Epidermal melanocyte (primary cell): ENCODE data around the gene CDADC1.

Source experiments
- DNase-seq: peaks from one replicate; pipeline ENCODE4 v3.0.0; 2011; ENCODE audit warnings: low spot score; ENCODE audit not compliant: insufficient read length

CDADC1 gene

DNA sequence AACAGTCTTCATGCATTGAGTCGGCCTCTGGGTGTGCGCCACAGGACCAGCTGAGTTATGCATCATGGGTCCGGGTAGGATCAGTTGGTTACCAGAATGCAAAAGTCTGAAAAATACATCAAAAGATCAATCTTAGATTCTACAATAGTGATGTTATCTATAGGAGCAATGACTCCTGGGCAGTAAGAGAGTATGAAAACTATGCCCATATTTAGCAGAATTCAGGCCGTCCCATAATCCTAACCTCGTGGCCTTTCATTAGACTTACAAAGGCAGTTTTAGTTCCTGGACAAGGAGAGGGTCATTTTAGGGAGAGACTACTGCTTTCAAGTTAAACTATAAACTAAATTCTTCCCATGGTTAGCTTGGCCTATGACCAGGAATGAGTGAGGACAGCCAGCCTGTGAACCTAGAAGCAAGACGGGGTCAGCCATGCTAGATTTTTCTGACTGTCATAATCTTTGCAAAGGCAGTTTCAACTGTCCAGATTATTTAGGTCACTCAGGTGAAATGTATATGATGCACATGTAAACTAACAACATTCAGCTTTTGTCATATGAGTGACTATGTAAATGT is 11.8 kb upstream of the CDADC1 start:
- DNase-seq, result no peak

DNA sequence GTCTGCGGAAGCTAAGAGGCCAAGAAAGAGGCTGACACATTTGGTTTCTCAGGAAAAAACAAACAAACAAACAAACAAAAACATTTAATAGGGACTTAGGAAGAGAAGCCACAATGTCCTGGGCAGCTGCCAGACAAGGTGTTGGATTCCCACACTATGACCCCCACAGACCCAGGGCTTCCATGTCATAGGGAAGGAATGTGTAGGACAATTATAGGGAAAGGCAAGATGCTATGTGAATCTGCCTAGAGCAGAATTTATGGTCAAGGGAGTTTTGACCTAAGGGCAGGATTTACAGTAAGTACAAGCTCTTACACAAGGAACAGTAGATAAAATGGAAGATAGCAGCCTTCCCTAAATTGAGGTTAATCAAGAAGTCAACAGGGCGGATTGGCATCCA is 9.1 kb upstream of the CDADC1 start:
- no peak for DNase-seq

DNA sequence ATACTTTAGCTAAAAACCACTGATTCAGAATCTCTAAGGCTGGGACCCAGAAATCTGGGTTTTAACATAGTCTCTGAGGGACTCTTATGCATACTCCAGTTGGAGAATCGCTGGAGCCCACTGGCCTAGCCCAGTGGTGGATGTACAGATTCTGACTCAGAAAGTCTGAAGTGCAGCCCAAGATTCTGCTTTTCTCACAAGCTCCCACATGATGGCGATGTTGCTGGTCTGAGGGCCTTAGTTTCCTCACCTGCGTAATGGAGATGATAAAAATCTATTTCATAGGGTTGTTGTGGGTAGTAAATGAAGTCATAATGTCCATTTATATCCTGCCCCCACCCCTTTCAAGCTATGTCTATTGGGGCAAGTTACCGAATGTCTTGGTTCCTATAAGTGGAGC is 7.7 kb upstream of the CDADC1 start:
- no peak for DNase-seq

DNA sequence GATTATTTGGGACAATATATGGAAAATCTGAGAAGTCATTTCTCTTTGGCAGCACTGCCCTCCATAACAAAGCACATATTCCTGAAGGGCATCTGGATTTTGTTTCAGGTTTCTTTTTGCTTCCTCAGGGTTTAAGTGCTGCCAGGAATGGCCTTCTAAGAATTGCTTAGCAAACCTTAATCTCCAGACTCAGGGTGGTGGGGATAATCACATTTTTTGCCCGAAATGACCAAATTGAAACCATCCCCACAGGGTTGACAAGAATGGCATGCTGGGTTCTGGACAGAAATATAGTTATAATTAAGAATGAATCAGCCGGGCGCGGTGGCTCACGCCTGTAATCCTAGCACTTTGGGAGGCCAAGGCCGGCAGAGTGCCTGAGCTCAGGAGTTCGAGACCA is 6.4 kb upstream of the CDADC1 start:
- DNase-seq, result no peak

DNA sequence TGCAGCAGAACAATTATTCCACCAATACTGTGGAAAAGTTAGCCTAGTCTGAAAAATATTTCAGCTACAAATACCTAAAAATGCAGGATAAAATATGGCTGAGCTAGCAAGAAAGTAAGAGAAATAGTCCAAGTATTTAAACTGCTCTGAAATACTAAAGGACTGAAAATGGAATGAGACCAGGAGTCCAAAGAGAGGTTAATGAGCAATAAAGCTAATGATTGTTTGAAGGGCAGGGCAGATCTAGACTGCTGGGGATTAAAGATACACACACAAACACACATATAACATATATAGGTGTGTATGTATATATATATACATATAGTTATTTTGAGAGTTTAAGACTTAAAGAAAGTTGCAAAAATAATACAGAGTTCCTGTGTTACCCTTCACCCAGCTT is 2.6 kb upstream of the CDADC1 start:
- DNase-seq, result no peak

DNA sequence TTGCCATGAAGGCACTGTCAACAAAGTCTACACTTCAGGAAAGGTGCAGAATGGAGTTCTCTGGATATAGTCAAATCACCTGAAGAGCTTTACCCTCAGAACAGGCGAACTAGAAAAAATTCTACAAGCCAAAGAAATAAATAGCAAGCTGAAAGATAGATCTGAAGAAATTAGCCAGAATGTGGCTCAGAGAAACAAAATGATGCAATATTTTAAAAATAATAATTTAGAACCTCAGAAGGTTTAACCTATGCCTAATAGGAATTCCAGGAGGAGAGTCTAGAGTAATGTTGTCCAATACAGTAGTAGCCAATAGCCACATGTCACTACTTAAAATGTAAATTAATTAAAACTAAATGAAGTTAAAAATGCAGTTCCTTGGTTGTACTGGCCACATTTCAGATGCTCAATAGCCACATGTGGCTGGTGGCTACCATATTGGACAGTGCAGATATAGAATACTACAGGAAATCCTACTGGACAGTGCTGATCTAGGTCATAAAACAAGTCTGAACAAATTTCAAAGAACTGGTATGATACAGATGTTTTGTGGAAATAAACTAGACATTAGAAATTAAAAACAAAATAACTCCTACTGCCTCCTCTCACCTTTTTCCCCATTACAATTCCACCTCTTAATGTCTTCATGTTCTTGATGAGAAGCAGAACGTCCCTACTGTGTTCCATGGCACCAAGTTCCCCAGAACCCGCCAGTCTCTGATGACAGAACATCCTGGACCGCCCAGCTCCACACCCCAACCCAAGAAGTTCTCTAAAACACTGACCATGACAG is 679 bp upstream of the CDADC1 start:
- no peak for DNase-seq

DNA sequence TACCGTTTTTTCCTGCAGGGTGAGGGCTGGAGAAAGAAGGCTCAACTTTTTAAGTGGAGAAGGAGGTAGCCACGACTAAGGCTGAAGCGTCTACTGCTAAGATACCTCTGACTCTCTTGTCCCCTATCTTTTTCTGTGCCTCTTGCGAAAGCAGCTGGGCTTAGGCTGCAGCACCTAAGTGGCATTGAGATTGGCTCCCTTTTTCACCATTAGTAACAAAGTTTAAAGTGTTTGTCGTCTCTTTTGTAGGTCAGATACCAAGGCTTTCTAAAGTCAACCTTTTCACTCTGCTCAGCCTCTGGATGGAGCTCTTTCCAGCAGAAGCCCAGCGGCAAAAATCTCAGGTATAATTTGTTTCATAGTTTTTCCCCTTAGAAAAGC is 887 bp downstream of the CDADC1 start:
- DNase-seq, result no peak

DNA sequence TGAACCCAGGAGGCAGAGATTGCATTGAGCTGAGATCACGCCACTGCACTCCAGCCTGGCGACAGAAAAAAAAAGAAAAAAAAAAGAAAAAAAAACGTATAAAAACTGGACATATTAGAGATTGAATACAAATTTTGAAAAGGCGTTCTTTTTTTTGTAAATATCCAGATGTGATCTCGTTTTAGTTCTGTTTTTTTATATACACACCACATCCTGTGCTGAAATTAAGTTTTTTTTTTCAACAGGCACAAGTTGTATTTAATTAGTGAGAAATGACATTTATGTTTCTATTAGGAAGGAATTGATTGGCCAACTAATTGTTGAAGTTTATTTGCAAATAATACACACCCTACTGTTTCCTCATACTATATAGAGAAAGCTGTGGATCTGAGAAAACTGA is 3.6 kb downstream of the CDADC1 start:
- no peak for DNase-seq

DNA sequence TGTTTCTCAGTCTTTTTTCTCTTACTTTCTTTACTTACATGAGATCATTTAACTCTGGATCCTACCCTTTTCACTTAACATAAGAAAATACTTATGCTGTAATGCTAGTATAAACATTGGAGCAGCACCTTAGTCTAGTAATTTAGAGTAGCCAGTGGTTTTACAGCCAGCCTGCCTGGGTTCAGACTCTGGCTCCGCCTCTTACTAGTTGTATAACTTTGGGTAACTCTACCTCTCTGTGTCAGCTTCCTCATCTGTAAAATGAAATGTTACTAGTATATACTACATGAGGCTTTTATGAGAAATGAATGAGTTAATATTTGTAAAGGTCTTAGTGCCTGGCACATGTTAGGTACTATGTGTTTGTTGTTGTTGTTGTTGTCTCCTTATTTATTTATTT is 5.6 kb downstream of the CDADC1 start:
- no peak for DNase-seq

DNA sequence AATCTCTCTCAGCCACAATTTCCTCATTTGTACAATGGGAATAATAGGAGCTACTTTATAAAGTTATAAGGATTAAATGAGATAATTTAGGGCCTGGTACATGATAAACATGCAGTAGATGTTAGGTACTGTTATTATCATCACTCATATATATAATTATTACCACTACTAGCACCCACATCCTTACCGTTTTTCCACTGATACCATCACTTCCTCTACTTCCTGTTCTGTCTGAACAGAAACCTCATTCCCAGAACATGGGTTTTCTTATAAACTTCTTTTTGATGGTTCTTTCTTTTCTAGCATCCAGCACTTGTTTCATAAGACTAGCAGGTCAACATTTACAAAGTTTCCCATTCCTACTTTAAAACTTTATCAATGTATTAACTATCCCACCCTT is 6.3 kb downstream of the CDADC1 start:
- DNase-seq, result no peak

DNA sequence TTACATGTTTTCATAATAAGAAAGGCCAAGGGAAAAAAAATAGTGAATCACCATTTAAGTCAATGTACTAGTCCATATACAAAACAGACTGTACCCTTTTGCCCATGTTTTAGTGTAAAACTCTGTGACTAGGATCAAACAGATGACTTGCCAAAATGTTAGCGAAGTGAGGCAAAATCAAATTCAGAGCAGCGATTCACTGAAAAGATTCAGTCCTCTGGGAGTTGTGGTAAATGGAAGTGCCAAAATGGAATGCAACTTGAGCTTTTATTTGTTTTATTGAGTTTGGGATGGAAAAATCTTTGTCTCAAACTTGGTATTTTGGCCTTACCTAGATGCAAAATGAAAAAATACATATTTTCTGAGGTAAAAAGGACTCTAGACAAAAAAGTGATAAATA is 9.1 kb downstream of the CDADC1 start:
- DNase-seq, result no peak

DNA sequence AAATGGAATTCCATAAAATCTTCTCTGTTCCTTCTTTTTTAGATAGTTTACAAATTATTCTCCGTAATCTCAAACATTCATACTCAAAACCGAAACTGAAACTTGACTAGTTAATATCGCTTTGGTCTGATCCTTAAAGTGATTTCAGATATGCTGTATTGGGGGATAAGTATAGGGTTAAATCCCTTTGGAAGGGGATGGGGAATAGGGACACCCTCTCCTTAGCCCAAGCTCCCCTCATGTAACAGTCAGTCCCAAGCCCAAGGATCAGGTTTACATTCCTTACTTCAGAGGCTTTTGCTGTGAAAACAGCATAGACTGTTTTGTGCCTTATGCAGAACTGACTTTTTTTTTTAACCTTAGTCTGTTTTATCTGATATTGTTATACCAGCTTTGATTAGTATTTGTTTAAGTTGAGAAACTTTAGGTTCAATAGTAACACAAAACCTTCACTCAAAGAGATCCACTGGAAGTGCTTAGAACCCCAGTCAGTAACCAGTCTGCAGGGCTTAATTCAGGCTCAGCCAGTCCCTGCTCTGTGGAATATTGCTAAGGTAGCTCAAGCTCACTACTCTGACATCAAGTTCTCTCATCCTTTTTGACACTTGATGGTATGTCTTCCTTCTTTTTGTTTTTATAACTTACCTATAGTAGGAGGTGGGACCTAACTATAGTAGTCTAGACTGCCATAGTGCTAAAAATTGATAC is 10.5 kb downstream of the CDADC1 start:
- DNase-seq, result no peak

DNA sequence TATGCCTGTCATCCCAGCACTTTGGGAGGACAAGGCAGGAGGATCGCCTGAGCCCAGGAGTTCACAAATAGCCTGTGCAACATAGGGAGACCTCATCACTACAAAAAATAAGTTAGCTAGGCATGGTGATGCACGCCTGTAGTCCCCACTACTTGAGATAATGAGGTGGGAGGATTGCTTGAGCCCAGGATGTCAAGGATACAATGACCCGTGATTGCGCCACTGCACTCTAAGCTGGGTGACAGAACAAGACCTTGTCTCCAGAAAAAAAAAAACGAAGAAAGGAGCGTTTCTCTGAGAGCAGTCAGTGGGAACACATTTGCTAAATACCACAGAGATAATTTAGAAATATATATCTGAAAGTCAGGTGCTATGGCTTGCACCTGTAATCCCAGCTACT is 11.9 kb downstream of the CDADC1 start:
- no peak for DNase-seq

DNA sequence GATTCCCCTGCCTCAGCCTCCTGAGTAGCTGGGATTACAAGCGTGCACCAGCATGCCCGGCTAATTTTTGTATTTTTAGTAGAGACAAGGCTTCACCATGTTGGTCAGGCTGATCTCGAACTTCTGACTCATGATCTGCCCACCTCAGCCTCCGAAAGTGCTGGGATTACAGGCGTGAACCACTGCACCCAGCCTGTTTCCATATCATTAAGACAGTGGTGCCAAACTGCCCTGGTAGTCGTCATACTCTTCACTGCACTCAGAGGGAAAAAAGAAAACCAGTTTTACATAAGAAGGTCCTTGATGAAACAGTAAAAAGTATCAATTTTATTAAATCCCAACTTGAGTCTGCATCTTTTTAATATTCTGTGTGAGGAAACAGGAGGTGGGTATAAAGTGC is 14.9 kb downstream of the CDADC1 start:
- DNase-seq, result no peak

DNA sequence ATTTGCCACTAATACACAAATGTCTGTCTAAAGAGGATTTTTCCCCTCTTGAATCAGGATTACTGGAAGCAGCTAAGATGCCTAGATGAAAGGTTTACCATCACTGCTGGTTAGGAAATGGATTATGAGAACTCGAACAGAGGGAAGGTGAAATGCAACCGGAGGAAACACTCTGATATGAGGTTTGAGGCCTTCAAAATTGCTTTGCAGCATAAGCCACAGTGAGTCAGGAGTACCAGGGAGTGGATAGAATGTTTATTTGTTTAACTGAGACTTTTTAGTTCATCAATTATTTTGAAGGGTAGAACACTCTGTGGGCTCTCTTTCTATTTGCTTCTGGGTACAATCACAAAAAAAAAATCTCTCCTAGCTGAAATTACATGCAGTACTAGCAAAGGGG is 18.1 kb downstream of the CDADC1 start:
- no peak for DNase-seq

DNA sequence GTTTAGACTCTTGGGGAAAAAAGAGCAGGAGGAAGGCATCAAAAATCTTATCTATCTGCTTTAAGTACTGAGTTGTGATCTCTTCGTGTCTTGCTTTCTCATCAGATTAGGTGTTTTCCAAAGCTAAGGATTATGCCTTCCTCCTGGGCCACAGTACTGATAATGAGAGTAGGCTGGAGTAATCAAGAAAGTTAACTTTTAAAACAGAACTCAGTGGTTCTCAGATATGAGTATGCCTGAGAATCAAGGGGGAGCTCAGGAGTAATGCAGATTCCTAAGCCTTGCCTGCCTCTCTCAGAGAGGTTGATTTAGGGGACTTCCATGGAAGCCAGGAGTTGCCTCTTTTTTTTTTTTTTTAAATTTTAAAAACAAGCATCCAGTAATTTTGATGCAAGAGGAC is 23.5 kb downstream of the CDADC1 start:
- DNase-seq, result no peak

DNA sequence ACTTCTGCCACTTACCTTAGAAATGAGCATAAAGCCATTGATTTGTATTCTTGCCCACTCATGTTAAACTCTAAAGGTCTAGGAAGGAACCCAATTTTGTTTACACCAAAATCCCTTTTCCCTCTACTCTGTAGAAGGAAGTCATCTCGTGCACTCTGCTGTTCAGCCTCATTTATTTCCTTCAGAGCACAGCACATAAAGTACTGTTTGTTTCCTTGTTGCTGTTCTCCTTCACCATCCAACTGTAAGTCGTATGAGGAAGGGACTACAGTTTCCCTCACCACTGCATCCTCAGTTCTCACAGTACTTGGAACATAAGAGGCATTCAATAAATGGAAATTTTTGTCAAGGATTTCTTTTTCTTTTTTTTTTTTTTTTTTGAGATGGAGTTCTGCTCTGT is 24.6 kb downstream of the CDADC1 start:
- DNase-seq, result no peak

DNA sequence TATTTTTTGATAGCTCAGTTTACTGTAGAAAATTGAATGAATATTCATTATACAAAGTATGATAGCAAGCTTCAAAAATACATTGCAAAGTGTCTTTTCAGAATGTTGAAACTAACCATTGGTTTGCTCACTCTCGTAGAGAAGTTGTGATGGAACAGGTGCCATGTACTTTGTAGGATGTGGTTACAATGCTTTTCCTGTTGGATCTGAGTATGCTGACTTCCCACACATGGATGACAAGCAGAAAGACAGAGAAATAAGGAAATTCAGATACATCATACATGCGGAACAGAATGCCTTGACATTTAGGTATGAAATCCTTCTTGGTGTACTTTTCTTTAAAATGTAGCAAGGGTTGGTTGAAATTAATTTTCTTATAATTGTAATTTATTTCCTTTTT is 30.5 kb downstream of the CDADC1 start:
- DNase-seq, result no peak

DNA sequence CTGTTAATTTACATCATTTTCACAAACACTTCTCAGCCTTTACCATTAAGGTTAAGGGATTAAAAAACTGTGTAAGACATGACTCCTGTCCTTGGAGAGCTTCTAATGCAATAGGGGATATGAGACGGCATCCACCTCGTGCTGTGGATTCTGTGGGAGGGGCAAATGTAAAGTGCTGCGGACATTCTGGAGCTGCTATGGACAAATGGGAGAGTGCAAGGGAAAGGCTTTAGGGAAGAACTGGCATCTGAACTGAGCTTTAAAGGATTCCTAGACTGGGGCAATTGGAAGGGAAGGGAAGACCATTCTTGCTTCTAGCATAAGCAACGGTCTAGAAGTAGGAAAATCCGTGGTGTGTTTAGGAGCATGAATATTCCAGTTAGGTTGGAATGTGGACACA is 31.4 kb downstream of the CDADC1 start:
- DNase-seq, result no peak

DNA sequence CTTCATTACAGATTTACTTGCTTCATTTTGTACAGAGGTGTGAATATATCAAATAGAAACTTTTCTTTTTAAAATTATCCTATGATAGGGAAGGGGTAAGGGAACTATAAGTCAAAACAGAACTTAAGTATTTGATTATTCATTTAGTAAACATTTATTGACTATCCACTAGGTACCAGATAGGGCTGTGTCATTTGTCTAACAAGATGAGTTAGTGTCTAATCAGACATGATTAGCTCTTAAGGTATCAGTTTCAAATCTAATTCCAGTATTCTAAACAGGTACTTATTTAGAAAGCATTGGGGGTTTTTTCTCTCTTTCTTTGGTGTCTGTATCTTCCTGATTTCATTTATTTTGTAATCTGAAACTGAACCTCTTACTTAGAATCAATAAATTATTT is 32.2 kb downstream of the CDADC1 start:
- DNase-seq, result no peak

DNA sequence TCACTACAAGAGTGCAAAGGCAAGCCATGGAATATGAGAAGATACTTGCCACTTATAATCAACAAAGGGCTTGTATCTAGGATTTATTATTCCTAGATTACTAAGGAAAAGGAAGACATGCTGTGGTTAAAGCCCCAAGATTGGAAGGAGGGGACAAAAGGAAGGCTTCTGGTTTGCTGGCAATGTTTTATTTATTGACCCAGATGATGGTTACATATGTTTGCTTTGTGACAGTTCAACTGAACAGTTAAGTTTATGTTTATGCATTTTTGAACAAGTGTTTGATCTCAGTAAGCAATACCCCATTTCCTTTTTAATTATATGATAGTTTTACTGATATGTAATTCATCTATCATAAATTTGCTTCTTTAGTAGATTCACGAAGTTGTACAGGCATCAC is 40.3 kb downstream of the CDADC1 start:
- DNase-seq, result no peak

DNA sequence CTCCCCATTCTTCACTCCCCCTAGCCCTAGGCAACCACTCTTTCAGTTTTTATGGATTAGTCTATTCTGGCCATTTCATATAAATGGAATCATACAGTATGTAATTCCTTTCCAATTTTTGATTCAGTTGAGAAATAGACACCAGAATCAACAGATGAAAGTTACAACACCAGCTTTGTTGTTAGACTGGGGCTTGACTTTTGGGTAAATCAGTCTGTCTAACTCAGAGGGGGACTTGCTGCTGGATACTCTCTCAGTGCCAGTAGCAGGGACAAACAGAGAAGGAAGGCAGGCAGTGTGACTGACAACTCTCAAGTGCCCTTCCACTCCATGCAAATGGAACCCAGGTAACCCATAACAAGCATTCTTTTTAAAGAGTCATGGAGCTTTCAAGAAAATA is 40.7 kb downstream of the CDADC1 start:
- no peak for DNase-seq
